Smooth muscle cell (in vitro differentiated cells): ENCODE data around the gene PCBP4. TPM values are rescaled to one million over a fixed set of nuclear protein-coding genes. Genes with fewer than 3 reads are reported as not detected.

Experiments used
- DNase-seq: peaks from one replicate; lab custom pipeline; 2025; ENCODE audit not compliant: unreplicated experiment; lab: John Stamatoyannopoulos, UW
- H2AFZ ChIP-seq: fragments of 200-600 bp; sonication (generic); 2 replicates; pipeline ENCODE4 v1.6.0; 2016; ENCODE audit warnings: antibody characterized with exemption, low read depth, mild to moderate bottlenecking
- H3F3A ChIP-seq: fragments of 200-600 bp; sonication (generic); 2 replicates; pipeline ENCODE4 v1.6.0; 2017; ENCODE audit warnings: antibody characterized with exemption, low read depth
- H3K27ac ChIP-seq: fragments of 200-600 bp; sonication (generic); 2 replicates; pipeline ENCODE4 v1.5.1; 2016; ENCODE audit warnings: low read depth, mild to moderate bottlenecking
- H3K27me3 ChIP-seq: fragments of 200-600 bp; sonication (generic); 2 replicates; pipeline ENCODE4 v1.6.1; 2016; ENCODE audit warnings: low read depth, mild to moderate bottlenecking
- H3K36me3 ChIP-seq: fragments of 200-600 bp; sonication (generic); 2 replicates; pipeline ENCODE4 v1.5.1; 2016; ENCODE audit warnings: low read depth
- H3K4me1 ChIP-seq: fragments of 200-600 bp; sonication (generic); 2 replicates; pipeline ENCODE4 v1.5.1; 2016; ENCODE audit warnings: low read depth
- H3K4me2 ChIP-seq: fragments of 200-600 bp; sonication (generic); 2 replicates; pipeline ENCODE4 v1.6.0; 2016; ENCODE audit warnings: mild to moderate bottlenecking
- H3K4me3 ChIP-seq: fragments of 200-600 bp; sonication (generic); 2 replicates; pipeline ENCODE4 v1.5.1; 2016; ENCODE audit warnings: mild to moderate bottlenecking
- H3K79me2 ChIP-seq: fragments of 200-600 bp; sonication (generic); 2 replicates; pipeline ENCODE4 v1.6.0; 2016; ENCODE audit warnings: low read depth, mild to moderate bottlenecking
- H3K9ac ChIP-seq: fragments of 200-600 bp; sonication (generic); 2 replicates; pipeline ENCODE4 v1.6.0; 2016; ENCODE audit warnings: low read depth
- H3K9me3 ChIP-seq: fragments of 200-600 bp; sonication (generic); replicated peaks from 2 replicates; pipeline ENCODE4 v1.5.1; 2016; ENCODE audit warnings: low read depth
- H4K20me1 ChIP-seq: fragments of 200-600 bp; sonication (generic); 2 replicates; pipeline ENCODE4 v1.6.0; 2016; ENCODE audit warnings: low read depth
- WGBS: methylation state at CpG from one replicate; pipeline ENCODE4 v1.1.7; 2016; ENCODE audit warnings: low lambda C conversion rate; 5-methylcytosine and 5-hydroxymethylcytosine counted together
- polyA plus RNA-seq: library from polyadenylated mRNA; unstranded; fragments of >200 nt; fragmentation: Nextera tagmentation; extraction: Ambion mirVana; gene quantifications from 2 replicates; pipeline ENCODE4 v1.2.1, GENCODE V29; 2016
- total RNA-seq: library from RNA; depleted of rRNA; stranded (reverse); fragments of >200 nt; gene quantifications from 2 replicates; pipeline ENCODE4 v1.2.3, GENCODE V29; 2014
- TF ChIP-seq, protein P1 (sequence below): fragments of 200-600 bp; sonication (generic); IDR thresholded peaks from 2 replicates; pipeline ENCODE4 v1.5.1; 2017; ENCODE audit warnings: borderline replicate concordance, mild to moderate bottlenecking, antibody characterized with exemption; ENCODE audit not compliant: insufficient read depth, poor library complexity, severe bottlenecking

The PCBP4 gene
- total and polyA plus RNA-seq, 2 experiments from 2014 or later: 42.6 to 81.2 TPM

DNA sequence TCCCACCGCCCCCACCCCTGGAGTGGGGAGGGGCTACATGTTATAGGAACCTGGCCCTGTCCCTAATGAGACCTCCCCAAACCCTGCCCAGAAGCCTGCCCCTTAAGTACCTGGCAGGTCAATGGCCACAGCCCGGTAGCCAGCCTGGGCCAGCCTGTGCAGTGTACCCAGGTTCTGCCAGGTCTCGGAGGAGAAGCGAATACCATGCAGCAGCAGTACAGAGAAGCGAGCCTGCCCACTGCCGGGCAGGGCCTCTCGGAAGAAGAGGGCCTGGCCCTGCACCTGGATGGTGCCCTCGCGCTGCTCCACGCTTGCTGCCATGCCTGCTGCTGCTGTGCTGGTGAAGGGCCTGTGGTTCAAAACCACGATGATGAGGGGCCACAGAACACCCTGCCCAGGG is 4.1 kb upstream of the PCBP4 start:
- Histone ChIP-seq H4K20me1 (peaks cover 4% of the 10 kb centered on the region), H3K4me1 (peaks cover 33% of the 10 kb centered on the region), H3K27ac (no peak overlapping the region), H3K9me3 (no peaks in the 10 kb centered on the region), H3K4me2 (no peak overlapping the region), H3K9ac (no peak overlapping the region), H3K27me3 (no peaks in the 10 kb centered on the region), H3F3A (peaks cover 29% of the 10 kb centered on the region), H2AFZ (no peak overlapping the region), H3K79me2 (peaks cover 14% of the 10 kb centered on the region), H3K4me3 (no peak overlapping the region), H3K36me3 (no peaks in the 10 kb centered on the region)
- TF ChIP-seq, protein P1, sequence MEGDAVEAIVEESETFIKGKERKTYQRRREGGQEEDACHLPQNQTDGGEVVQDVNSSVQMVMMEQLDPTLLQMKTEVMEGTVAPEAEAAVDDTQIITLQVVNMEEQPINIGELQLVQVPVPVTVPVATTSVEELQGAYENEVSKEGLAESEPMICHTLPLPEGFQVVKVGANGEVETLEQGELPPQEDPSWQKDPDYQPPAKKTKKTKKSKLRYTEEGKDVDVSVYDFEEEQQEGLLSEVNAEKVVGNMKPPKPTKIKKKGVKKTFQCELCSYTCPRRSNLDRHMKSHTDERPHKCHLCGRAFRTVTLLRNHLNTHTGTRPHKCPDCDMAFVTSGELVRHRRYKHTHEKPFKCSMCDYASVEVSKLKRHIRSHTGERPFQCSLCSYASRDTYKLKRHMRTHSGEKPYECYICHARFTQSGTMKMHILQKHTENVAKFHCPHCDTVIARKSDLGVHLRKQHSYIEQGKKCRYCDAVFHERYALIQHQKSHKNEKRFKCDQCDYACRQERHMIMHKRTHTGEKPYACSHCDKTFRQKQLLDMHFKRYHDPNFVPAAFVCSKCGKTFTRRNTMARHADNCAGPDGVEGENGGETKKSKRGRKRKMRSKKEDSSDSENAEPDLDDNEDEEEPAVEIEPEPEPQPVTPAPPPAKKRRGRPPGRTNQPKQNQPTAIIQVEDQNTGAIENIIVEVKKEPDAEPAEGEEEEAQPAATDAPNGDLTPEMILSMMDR: no peak
- 95% methylated on average over 11 of the region's 11 CpGs for WGBS
- no peak for DNase-seq

DNA sequence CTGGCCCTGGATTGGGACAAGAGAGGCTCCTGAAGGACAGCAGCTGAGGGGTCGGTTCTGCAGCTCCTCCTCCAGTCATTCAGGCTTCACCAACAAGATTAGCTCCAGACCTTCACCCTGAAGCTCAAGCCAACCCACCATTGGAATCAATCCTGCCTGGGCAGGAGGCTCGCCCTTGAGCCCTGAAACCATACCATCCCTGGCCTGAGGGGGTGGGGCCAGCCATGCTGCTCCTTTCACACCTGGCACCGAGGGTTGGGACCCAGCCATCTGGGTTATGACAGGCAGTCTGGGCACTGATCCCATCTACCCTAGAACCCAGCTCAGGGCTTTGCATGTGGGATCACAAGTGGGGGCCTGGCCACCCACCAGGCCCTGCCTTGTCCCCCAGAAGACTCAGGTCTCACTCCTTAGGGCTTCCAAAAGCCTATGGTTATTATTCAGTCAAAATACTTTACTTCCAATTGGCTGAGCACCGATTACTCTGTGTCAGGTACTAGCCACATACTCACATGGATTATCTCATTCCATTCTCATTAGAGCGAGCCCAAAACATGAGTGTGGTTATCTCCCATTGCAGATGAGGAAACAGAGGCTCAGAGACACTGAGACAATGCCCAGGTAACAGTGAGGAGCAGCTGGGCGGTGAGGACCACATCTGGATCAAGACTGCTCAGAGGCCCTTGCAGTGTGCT is 3.5 kb upstream of the PCBP4 start:
- peaks cover 4% of the 10 kb centered on the region for H4K20me1 ChIP-seq
- H3F3A ChIP-seq: peaks cover 24% of the 10 kb centered on the region
- no peak for DNase-seq
- WGBS: 87% methylated on average over 6 of the region's 6 CpGs
- H3K9me3 ChIP-seq: no peaks in the 10 kb centered on the region
- no peak overlapping the region for H3K9ac ChIP-seq
- H2AFZ ChIP-seq: no peak overlapping the region
- H3K4me1 ChIP-seq: peaks cover 38% of the 10 kb centered on the region
- no peaks in the 10 kb centered on the region for H3K36me3 ChIP-seq
- TF ChIP-seq, protein P1: no peak
- H3K27me3 ChIP-seq: no peaks in the 10 kb centered on the region
- no peak overlapping the region for H3K27ac ChIP-seq
- peaks cover 20% of the 10 kb centered on the region for H3K79me2 ChIP-seq
- no peak overlapping the region for H3K4me2 ChIP-seq
- no peak overlapping the region for H3K4me3 ChIP-seq

DNA sequence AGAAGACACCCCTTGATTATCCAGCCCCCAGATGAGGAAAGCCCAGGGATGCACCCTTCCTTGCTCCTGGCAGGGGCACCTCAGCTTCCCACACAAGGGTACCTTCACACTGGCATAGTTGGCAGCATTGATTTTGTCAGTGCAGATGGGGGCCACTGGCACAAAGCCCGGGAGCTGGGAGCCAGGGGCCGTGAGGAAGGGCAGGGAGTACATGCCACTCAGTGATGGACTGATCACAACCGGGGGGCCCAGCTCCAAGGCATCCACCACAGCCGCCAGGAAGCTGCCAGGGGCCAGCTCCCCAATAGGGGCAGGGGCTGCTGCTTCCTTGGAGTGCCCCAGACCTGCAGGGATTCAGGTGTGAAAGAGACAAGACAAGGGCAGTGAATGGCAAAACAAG is 2.6 kb upstream of the PCBP4 start:
- Histone ChIP-seq H3K4me3 (no peak overlapping the region), H2AFZ (no peak overlapping the region), H3K4me2 (no peak overlapping the region), H3K9ac (no peak overlapping the region), H3K27ac (no peak overlapping the region), H3K9me3 (no peaks in the 10 kb centered on the region), H3K4me1 (peaks cover 42% of the 10 kb centered on the region), H4K20me1 (peaks cover 10% of the 10 kb centered on the region), H3K36me3 (no peaks in the 10 kb centered on the region), H3K79me2 (peaks cover 28% of the 10 kb centered on the region), H3F3A (peaks cover 18% of the 10 kb centered on the region), H3K27me3 (no peaks in the 10 kb centered on the region)
- TF ChIP-seq, protein P1: no peak
- no peak for DNase-seq
- WGBS: 96% methylated on average over 4 of the region's 4 CpGs
